OCI-LY7 (cell line): ENCODE results near the gene MADD. TPM values are rescaled to one million over a fixed set of nuclear protein-coding genes. Genes with fewer than 3 reads are reported as not detected.

Source experiments
- BruUV-seq: library from RNA; stranded (reverse); fragments of 400-500 nt; replicated peaks from 2 replicates; lab custom pipeline; 2021; lab: Mats Ljungman, UMichigan
- CTCF ChIA-PET: fragments of 300-600 bp; sonication (Branson Sonifier 250); formaldehyde crosslinking; loops from one replicate; lab custom pipeline; 2022; ENCODE audit warnings: antibody characterized with exemption; ENCODE audit not compliant: unreplicated experiment; lab: Charles Lee
- POLR2A ChIA-PET: fragments of 300-600 bp; sonication (Branson Sonifier 250); formaldehyde crosslinking; loops from one replicate; lab custom pipeline; 2022; ENCODE audit warnings: antibody characterized with exemption; lab: Charles Lee
- DNase-seq: peaks from one replicate; pipeline ENCODE4 v3.0.0-alpha.2; 2015; ENCODE audit warnings: low spot score
- H2AFZ ChIP-seq: fragments of 200-600 bp; sonication (generic), shearing (Covaris generic); 2 replicates; pipeline ENCODE4 v1.6.1; 2014; ENCODE audit warnings: mild to moderate bottlenecking, antibody characterized with exemption, low read length, moderate library complexity
- H3K27ac ChIP-seq: fragments of 200-600 bp; sonication (generic); 2 replicates; pipeline ENCODE4 v1.5.1; 2014; ENCODE audit warnings: mixed run types, low read depth, mild to moderate bottlenecking, moderate library complexity, low read length, inconsistent platforms; ENCODE audit not compliant: poor library complexity, severe bottlenecking
- H3K36me3 ChIP-seq: fragments of 200-600 bp; sonication (generic); 2 replicates; pipeline ENCODE4 v1.6.1; 2014; ENCODE audit warnings: mild to moderate bottlenecking, antibody characterized with exemption, low read length, moderate library complexity, mixed read lengths; ENCODE audit not compliant: insufficient read depth
- H3K4me1 ChIP-seq: fragments of 200-600 bp; sonication (generic); 2 replicates; pipeline ENCODE4 v1.5.1; 2014; ENCODE audit warnings: mild to moderate bottlenecking, low read length; ENCODE audit not compliant: insufficient read depth, poor library complexity, severe bottlenecking
- H3K4me2 ChIP-seq: fragments of 200-600 bp; sonication (generic); 2 replicates; pipeline ENCODE4 v1.6.1; 2014; ENCODE audit warnings: mild to moderate bottlenecking, low read length
- H3K4me3 ChIP-seq: fragments of 200-600 bp; sonication (generic); 2 replicates; pipeline ENCODE4 v1.5.1; 2014; ENCODE audit warnings: mild to moderate bottlenecking, low read depth, low read length; ENCODE audit not compliant: poor library complexity, severe bottlenecking
- H3K79me2 ChIP-seq: fragments of 200-600 bp; sonication (generic); 2 replicates; pipeline ENCODE4 v1.6.1; 2016; ENCODE audit warnings: low read depth, mild to moderate bottlenecking, low read length, moderate library complexity, mixed read lengths; ENCODE audit not compliant: insufficient read depth
- H3K9me2 ChIP-seq: fragments of 200-600 bp; sonication (generic); 2 replicates; pipeline ENCODE4 v1.6.1; 2016; ENCODE audit warnings: mild to moderate bottlenecking, low read length, mixed read lengths; ENCODE audit not compliant: insufficient read depth
- H3K9me3 ChIP-seq: fragments of 200-600 bp; sonication (generic); 2 replicates; pipeline ENCODE4 v1.6.1; 2014; ENCODE audit warnings: mild to moderate bottlenecking, mixed run types, low read length, mixed read lengths
- H4K20me1 ChIP-seq: fragments of 200-600 bp; sonication (generic); 2 replicates; pipeline ENCODE4 v1.6.1; 2014; ENCODE audit warnings: mild to moderate bottlenecking, antibody characterized with exemption, low read length, moderate library complexity, mixed read lengths; ENCODE audit not compliant: insufficient read depth
- EZH2phosphoT487 ChIP-seq: fragments of 200-600 bp; sonication (generic); IDR thresholded peaks from 2 replicates; pipeline ENCODE4 v1.6.1; 2018; ENCODE audit warnings: low read depth, borderline replicate concordance, mild to moderate bottlenecking, mixed run types, antibody characterized with exemption, low read length, moderate library complexity, mixed read lengths
- intact Hi-C: fragments of 100-400 bp; cut with micrococcal nuclease; formaldehyde crosslinking; loops from one replicate; pipeline ENCODE4 v1.10.0; 2022; ENCODE audit not compliant: unreplicated experiment
- total RNA-seq, 2 experiments: library from RNA; depleted of rRNA in 1 of 2; stranded (reverse); fragments of >200 nt in 1 of 2; shearing (Covaris generic) in 1 of 2; gene quantifications; 2 replicates each; pipeline ENCODE4 v1.2.3, GENCODE V29; 2014 to 2022
- TF ChIP-seq, protein P1 (sequence below): fragments of 200-600 bp; sonication (generic); conservative IDR thresholded peaks from 2 replicates; pipeline ENCODE4 v1.5.1; 2014; ENCODE audit warnings: mild to moderate bottlenecking, antibody characterized with exemption, low read length, moderate library complexity, mixed read lengths

Gene MADD
- total RNA-seq, 2 experiments from 2014 or later, result 32.1 to 47.8 TPM

DNA sequence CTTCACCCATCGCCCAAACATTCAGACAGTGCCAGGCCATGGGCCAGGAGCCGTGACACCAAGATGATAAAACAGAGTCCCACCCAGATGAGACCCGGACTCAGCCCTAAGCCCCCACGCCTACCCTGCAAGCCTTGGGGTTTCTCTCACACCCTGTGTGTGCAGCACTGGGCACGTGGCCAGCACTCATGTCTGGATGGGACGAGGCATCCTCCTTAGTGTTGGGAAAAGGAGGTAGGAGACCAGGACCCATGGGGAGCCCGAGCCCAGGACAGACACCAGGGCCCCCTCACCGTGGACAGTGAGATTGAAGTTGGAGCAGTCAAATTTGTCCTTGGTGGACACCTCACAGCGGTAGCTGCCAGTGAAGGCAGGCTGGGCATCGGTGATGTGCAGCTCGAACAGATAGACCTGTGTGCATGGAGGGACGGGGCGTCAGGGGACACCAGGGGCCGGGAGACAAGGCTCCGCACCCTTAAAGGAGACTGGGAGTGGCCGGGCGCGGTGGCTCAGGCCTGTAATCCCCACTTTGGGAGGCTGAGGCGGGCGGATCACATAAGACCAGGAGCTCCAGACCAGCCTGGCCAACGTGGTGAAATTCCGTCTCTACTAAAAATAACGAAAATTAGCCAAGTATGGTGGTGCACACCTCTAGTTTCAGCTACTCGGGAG, 78.3 kb downstream of the MADD start:
- POLR2A ChIA-PET, result no interaction called here

DNA sequence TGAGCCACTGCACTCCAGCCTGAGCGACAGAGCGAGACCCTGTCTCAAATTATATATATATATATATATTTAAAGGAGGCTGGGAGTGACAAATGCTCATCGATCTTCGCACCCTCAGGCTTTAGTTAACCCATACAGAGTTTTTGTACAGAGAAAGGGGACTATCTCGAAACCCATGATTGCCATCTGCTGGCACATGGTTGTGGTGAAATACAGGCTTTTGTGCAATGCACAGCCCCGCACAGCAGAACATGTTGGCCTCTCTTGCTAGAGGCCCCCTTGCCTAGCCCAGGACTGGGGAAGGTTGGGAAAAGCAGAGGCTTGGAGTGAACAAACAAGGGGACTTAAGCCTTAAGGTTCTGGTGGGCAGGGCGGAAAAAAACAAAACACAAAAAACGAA, 78.9 kb downstream of the MADD start:
- no peaks in the 10 kb centered on the region for H3K4me1 ChIP-seq
- H3K4me3 ChIP-seq, result no peak overlapping the region
- DNase-seq, result peak; percentile 54
- no peaks in the 10 kb centered on the region for H3K9me3 ChIP-seq
- ChIA-PET CTCF (no interaction called here), POLR2A (no interaction called here)
- no peak overlapping the region for H3K4me2 ChIP-seq
- H3K27ac ChIP-seq, result no peak overlapping the region
- no peaks in the 10 kb centered on the region for H4K20me1 ChIP-seq
- no peaks in the 10 kb centered on the region for H3K9me2 ChIP-seq
- H3K79me2 ChIP-seq, result no peaks in the 10 kb centered on the region
- H3K36me3 ChIP-seq, result no peaks in the 10 kb centered on the region
- no peak overlapping the region for H2AFZ ChIP-seq
- no peak for TF ChIP-seq EZH2phosphoT487
- TF ChIP-seq, protein P1, sequence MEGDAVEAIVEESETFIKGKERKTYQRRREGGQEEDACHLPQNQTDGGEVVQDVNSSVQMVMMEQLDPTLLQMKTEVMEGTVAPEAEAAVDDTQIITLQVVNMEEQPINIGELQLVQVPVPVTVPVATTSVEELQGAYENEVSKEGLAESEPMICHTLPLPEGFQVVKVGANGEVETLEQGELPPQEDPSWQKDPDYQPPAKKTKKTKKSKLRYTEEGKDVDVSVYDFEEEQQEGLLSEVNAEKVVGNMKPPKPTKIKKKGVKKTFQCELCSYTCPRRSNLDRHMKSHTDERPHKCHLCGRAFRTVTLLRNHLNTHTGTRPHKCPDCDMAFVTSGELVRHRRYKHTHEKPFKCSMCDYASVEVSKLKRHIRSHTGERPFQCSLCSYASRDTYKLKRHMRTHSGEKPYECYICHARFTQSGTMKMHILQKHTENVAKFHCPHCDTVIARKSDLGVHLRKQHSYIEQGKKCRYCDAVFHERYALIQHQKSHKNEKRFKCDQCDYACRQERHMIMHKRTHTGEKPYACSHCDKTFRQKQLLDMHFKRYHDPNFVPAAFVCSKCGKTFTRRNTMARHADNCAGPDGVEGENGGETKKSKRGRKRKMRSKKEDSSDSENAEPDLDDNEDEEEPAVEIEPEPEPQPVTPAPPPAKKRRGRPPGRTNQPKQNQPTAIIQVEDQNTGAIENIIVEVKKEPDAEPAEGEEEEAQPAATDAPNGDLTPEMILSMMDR, result peak; percentile 65
- intact Hi-C loops, result loop anchor here (2.0 to 5.0 kb wide), 2 partner anchors 72 to 172 kb away; partner anchors contain the start of gene ARFGAP2
- no TSS peak for BruUV-seq

More for the DNA sequence above, 78.3 kb downstream of the MADD start:
- no peak overlapping the region for H3K4me3 ChIP-seq
- no peak overlapping the region for H3K27ac ChIP-seq
- no peaks in the 10 kb centered on the region for H3K4me1 ChIP-seq
- CTCF ChIA-PET, result no interaction called here
- no peaks in the 10 kb centered on the region for H3K79me2 ChIP-seq
- TF ChIP-seq, protein P1, result no peak
- no peak for TF ChIP-seq EZH2phosphoT487
- intact Hi-C loops, result loop anchor here (2.0 to 5.0 kb wide), 2 partner anchors 71 to 171 kb away; partner anchors contain the start of gene ARFGAP2
- H3K4me2 ChIP-seq, result no peak overlapping the region
- H3K9me3 ChIP-seq, result no peaks in the 10 kb centered on the region
- no peak for DNase-seq
- no peak overlapping the region for H2AFZ ChIP-seq
- no peaks in the 10 kb centered on the region for H3K36me3 ChIP-seq
- no TSS peak for BruUV-seq
- no peaks in the 10 kb centered on the region for H4K20me1 ChIP-seq
- H3K9me2 ChIP-seq, result no peaks in the 10 kb centered on the region

DNA sequence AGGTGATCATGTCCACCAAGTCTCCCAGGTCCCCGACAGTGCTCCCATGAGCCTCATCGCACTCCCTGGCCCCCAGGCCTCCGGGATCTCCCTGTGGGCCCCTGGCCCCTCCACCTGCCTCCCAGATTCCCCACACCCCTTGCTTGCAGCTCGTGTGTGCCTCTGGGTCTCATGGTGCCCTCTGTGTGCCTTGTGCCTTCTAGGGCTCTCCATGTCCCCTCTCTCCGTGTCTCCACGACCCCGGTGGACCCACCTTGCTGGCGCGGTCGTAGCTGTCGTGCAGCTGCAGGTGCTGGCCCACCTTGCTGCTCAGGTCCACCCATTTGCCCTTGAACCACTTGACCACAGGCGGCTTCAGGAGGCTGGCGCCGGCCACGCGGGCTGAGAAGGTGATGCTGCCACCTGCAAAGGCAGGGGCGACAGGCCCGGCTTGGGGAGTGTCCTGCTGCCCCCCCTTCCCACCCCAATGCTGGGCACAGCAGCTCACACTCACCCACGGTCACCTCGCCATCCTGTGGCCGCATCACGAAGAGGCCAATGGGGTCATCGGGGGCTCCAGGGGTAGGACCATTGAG, 79.7 kb downstream of the MADD start:
- Histone ChIP-seq H2AFZ (no peak overlapping the region), H3K9me3 (no peaks in the 10 kb centered on the region), H3K4me3 (no peak overlapping the region), H3K9me2 (no peaks in the 10 kb centered on the region), H4K20me1 (no peaks in the 10 kb centered on the region), H3K79me2 (no peaks in the 10 kb centered on the region), H3K4me1 (no peaks in the 10 kb centered on the region), H3K36me3 (0 out of 2 replicates have a peak, but pooled peaks cover 3% of the 10 kb centered on the region), H3K27ac (no peak overlapping the region), H3K4me2 (no peak overlapping the region)
- DNase-seq, result no peak
- BruUV-seq, result no TSS peak
- CTCF ChIA-PET, result interaction anchor here (0.6 kb wide), 1 partner anchor 16 kb away, joined by 3 read pairs; no protein-coding TSS in a partner anchor
- POLR2A ChIA-PET, result no interaction called here
- intact Hi-C loops, result loop anchor here (2.0 to 5.0 kb wide), 2 partner anchors 72 to 173 kb away; partner anchors contain the start of gene ARFGAP2
- TF ChIP-seq EZH2phosphoT487, result no peak
- TF ChIP-seq, protein P1, result no peak
